Measurements from ENCODE around the gene RAB40B. TPM values are rescaled to one million over a fixed set of nuclear protein-coding genes. Genes with fewer than 3 reads are reported as not detected.

RAB40B gene
- total and polyA plus RNA-seq, 2 of the 13 experiments (the other 11 are each of a cell fraction or from before 2014, with no cell fraction given), result 6.2 to 6.5 TPM

DNA sequence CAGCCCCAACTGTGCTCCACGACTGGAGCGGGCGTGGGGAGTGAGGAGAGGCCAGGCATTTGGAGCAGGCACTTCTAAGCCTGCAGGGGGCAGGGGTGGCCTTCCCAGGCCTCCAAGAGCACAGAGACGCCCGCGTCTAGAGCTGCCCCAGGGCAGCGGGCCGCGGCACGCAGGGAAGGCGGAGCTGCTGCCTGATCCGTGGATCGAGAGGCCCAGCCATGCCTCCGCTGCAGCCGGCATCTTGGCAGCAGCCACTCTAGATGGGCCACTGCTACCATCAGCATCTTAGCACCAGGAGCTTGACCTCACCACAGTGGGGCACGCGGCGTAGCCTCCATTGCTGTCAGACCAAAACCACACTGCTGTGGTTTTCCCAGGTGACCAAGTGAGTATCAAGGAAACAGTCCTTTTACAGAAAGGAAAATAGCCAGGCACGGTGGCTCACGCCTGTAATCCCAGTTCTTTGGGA lies 29.8 kb downstream of the RAB40B start (continued):
- no peak for TF ChIP-seq ISL2 (CRISPR knock-in tag; IDR thresholded peaks at IDR 0.05)
- peak; percentile 80 for TF ChIP-seq XRCC5 (optimal IDR thresholded peaks at IDR 0.05; ENCODE audit: low read length)
- TF ChIP-seq NONO (IDR thresholded peaks at IDR 0.05), result no peak
- TF ChIP-seq NONO (CRISPR knock-in tag; conservative IDR thresholded peaks at IDR 0.05), result peak; percentile 56
- TF ChIP-seq GATAD1 (CRISPR knock-in tag; IDR thresholded peaks at IDR 0.05), result peak; percentile 71
- peak in 1 of 2 experiments; percentile 81; a peak in 1 of 4 replicates for TF ChIP-seq KLF16 (CRISPR knock-in tag; IDR thresholded peaks at IDR 0.05)
- peak; percentile 44; the same call in 1 of the 2 replicates for TF ChIP-seq ELF3 (CRISPR knock-in tag; IDR thresholded peaks at IDR 0.05)
- no peak for TF ChIP-seq ZNF7 (CRISPR knock-in tag; IDR thresholded peaks at IDR 0.05)
- TF ChIP-seq, protein P1, sequence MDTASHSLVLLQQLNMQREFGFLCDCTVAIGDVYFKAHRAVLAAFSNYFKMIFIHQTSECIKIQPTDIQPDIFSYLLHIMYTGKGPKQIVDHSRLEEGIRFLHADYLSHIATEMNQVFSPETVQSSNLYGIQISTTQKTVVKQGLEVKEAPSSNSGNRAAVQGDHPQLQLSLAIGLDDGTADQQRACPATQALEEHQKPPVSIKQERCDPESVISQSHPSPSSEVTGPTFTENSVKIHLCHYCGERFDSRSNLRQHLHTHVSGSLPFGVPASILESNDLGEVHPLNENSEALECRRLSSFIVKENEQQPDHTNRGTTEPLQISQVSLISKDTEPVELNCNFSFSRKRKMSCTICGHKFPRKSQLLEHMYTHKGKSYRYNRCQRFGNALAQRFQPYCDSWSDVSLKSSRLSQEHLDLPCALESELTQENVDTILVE (CRISPR knock-in tag; IDR thresholded peaks at IDR 0.05), result peak; percentile 63; the same call in 1 of the 2 replicates
- TF ChIP-seq, protein P2, sequence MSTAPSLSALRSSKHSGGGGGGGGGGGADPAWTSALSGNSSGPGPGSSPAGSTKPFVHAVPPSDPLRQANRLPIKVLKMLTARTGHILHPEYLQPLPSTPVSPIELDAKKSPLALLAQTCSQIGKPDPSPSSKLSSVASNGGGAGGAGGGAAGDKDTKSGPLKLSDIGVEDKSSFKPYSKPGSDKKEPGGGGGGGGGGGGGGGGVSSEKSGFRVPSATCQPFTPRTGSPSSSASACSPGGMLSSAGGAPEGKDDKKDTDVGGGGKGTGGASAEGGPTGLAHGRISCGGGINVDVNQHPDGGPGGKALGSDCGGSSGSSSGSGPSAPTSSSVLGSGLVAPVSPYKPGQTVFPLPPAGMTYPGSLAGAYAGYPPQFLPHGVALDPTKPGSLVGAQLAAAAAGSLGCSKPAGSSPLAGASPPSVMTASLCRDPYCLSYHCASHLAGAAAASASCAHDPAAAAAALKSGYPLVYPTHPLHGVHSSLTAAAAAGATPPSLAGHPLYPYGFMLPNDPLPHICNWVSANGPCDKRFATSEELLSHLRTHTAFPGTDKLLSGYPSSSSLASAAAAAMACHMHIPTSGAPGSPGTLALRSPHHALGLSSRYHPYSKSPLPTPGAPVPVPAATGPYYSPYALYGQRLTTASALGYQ (CRISPR knock-in tag; IDR thresholded peaks at IDR 0.05), result no peak
- TF ChIP-seq NCOA2 (CRISPR knock-in tag; IDR thresholded peaks at IDR 0.05), result peak; percentile 18; the same call in 1 of the 2 replicates
- 0 out of 2 replicates have a peak, but pooled peaks have one; percentile 68 for TF ChIP-seq ZNF737 (CRISPR knock-in tag; IDR thresholded peaks at IDR 0.05; ENCODE audit: borderline replicate concordance)
- TF ChIP-seq, protein P3, sequence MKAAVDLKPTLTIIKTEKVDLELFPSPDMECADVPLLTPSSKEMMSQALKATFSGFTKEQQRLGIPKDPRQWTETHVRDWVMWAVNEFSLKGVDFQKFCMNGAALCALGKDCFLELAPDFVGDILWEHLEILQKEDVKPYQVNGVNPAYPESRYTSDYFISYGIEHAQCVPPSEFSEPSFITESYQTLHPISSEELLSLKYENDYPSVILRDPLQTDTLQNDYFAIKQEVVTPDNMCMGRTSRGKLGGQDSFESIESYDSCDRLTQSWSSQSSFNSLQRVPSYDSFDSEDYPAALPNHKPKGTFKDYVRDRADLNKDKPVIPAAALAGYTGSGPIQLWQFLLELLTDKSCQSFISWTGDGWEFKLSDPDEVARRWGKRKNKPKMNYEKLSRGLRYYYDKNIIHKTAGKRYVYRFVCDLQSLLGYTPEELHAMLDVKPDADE (CRISPR knock-in tag; IDR thresholded peaks at IDR 0.05), result no peak
- TF ChIP-seq NAIF1 (CRISPR knock-in tag; IDR thresholded peaks at IDR 0.05; ENCODE audit: borderline replicate concordance), result no peak
- TF ChIP-seq, protein P4, sequence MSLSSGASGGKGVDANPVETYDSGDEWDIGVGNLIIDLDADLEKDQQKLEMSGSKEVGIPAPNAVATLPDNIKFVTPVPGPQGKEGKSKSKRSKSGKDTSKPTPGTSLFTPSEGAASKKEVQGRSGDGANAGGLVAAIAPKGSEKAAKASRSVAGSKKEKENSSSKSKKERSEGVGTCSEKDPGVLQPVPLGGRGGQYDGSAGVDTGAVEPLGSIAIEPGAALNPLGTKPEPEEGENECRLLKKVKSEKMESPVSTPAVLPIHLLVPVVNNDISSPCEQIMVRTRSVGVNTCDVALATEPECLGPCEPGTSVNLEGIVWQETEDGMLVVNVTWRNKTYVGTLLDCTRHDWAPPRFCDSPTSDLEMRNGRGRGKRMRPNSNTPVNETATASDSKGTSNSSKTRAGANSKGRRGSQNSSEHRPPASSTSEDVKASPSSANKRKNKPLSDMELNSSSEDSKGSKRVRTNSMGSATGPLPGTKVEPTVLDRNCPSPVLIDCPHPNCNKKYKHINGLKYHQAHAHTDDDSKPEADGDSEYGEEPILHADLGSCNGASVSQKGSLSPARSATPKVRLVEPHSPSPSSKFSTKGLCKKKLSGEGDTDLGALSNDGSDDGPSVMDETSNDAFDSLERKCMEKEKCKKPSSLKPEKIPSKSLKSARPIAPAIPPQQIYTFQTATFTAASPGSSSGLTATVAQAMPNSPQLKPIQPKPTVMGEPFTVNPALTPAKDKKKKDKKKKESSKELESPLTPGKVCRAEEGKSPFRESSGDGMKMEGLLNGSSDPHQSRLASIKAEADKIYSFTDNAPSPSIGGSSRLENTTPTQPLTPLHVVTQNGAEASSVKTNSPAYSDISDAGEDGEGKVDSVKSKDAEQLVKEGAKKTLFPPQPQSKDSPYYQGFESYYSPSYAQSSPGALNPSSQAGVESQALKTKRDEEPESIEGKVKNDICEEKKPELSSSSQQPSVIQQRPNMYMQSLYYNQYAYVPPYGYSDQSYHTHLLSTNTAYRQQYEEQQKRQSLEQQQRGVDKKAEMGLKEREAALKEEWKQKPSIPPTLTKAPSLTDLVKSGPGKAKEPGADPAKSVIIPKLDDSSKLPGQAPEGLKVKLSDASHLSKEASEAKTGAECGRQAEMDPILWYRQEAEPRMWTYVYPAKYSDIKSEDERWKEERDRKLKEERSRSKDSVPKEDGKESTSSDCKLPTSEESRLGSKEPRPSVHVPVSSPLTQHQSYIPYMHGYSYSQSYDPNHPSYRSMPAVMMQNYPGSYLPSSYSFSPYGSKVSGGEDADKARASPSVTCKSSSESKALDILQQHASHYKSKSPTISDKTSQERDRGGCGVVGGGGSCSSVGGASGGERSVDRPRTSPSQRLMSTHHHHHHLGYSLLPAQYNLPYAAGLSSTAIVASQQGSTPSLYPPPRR (CRISPR knock-in tag; IDR thresholded peaks at IDR 0.05; ENCODE audit: borderline replicate concordance), result peak; percentile 40; the same call in 1 of the 2 replicates
- TF ChIP-seq, protein P5, sequence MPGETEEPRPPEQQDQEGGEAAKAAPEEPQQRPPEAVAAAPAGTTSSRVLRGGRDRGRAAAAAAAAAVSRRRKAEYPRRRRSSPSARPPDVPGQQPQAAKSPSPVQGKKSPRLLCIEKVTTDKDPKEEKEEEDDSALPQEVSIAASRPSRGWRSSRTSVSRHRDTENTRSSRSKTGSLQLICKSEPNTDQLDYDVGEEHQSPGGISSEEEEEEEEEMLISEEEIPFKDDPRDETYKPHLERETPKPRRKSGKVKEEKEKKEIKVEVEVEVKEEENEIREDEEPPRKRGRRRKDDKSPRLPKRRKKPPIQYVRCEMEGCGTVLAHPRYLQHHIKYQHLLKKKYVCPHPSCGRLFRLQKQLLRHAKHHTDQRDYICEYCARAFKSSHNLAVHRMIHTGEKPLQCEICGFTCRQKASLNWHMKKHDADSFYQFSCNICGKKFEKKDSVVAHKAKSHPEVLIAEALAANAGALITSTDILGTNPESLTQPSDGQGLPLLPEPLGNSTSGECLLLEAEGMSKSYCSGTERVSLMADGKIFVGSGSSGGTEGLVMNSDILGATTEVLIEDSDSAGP (CRISPR knock-in tag; IDR thresholded peaks at IDR 0.05; ENCODE audit: borderline replicate concordance), result peak; percentile 83; the same call in 1 of the 2 replicates
